ENCODE results near the gene STK24. TPM values are rescaled to one million over a fixed set of nuclear protein-coding genes. Genes with fewer than 3 reads are reported as not detected.

The STK24 gene
- total RNA-seq, 1 donor from 2014 or later, result 66.2 TPM

GRCh38 chr13:98439126-98439828 lies 137.6 kb downstream of the STK24 start:
- intact Hi-C loops (cut with micrococcal nuclease), result no loop called here
- peaks cover 40% of the 10 kb centered on the region for H3K36me3 ChIP-seq
- no peak for DNase-seq

GRCh38 chr13:98438246-98439125 lies 138.4 kb downstream of the STK24 start:
- no peak for TF ChIP-seq CTCF (IDR thresholded peaks at IDR 0.05; ENCODE audit: borderline replicate concordance)
- intact Hi-C loops (cut with micrococcal nuclease), result no loop called here
- no peak for DNase-seq
- Histone ChIP-seq H3K4me1 (no peaks in the 10 kb centered on the region), H3K4me3 (no peak overlapping the region), H3K27ac (replicated peaks) (no peak overlapping the region), H3K36me3 (peaks cover 40% of the 10 kb centered on the region), H3K27me3 (ENCODE audit: low read depth) (no peaks in the 10 kb centered on the region), H3K9me3 (replicated peaks) (no peaks in the 10 kb centered on the region)

More at GRCh38 chr13:98439126-98439828, 137.6 kb downstream of the STK24 start:
- H3K4me3 ChIP-seq, result no peak overlapping the region
- no peaks in the 10 kb centered on the region for H3K4me1 ChIP-seq
- no peaks in the 10 kb centered on the region for H3K27me3 ChIP-seq (ENCODE audit: low read depth)
- no peaks in the 10 kb centered on the region for H3K9me3 ChIP-seq (replicated peaks)
- TF ChIP-seq CTCF (IDR thresholded peaks at IDR 0.05; ENCODE audit: borderline replicate concordance), result no peak
- H3K27ac ChIP-seq (replicated peaks), result no peak overlapping the region

- H3K4me1 ChIP-seq, result no peaks in the 10 kb centered on the region
- DNase-seq, result no peak
- no peaks in the 10 kb centered on the region for H3K27me3 ChIP-seq (ENCODE audit: low read depth)
- no peak for TF ChIP-seq CTCF (IDR thresholded peaks at IDR 0.05; ENCODE audit: borderline replicate concordance)
- peaks cover 34% of the 10 kb centered on the region for H3K36me3 ChIP-seq
- no peak overlapping the region for H3K27ac ChIP-seq (replicated peaks)
- intact Hi-C loops (cut with micrococcal nuclease), result no loop called here
- no peaks in the 10 kb centered on the region for H3K9me3 ChIP-seq (replicated peaks)
- no peak overlapping the region for H3K4me3 ChIP-seq
Observed at GRCh38 chr13:98436233-98436910, 140.5 kb downstream of the STK24 start.

GRCh38 chr13:98435376-98435775 lies 141.5 kb downstream of the STK24 start:
- Histone ChIP-seq H3K4me3 (no peak overlapping the region), H3K27me3 (ENCODE audit: low read depth) (no peaks in the 10 kb centered on the region), H3K36me3 (peaks cover 30% of the 10 kb centered on the region), H3K4me1 (no peaks in the 10 kb centered on the region), H3K27ac (replicated peaks) (no peak overlapping the region), H3K9me3 (replicated peaks) (no peaks in the 10 kb centered on the region)
- no peak for TF ChIP-seq CTCF (IDR thresholded peaks at IDR 0.05; ENCODE audit: borderline replicate concordance)
- no peak for DNase-seq
- intact Hi-C loops (cut with micrococcal nuclease), result no loop called here

- no peak for TF ChIP-seq CTCF (IDR thresholded peaks at IDR 0.05; ENCODE audit: borderline replicate concordance)
- Histone ChIP-seq H3K27ac (replicated peaks) (no peak overlapping the region), H3K4me1 (no peaks in the 10 kb centered on the region), H3K4me3 (no peak overlapping the region), H3K36me3 (peaks cover 19% of the 10 kb centered on the region), H3K9me3 (replicated peaks) (no peaks in the 10 kb centered on the region), H3K27me3 (ENCODE audit: low read depth) (no peaks in the 10 kb centered on the region)
- DNase-seq, result no peak
- intact Hi-C loops (cut with micrococcal nuclease), result no loop called here
Observed at GRCh38 chr13:98434060-98434459, 142.8 kb downstream of the STK24 start.

All from left ventricle myocardium inferior (tissue), 1 donor.